ENCODE data around the gene KNSTRN.

GRCh38 chr15:40372981-40373380 is 9.5 kb upstream of the KNSTRN start:
- no peak for TF ChIP-seq CTCF (IDR thresholded peaks at IDR 0.05 in 8 of 11, conservative IDR thresholded peaks at IDR 0.05 in 3 of 11)
- TF ChIP-seq POLR2A (IDR thresholded peaks at IDR 0.05) = no peak
- TF ChIP-seq POLR2AphosphoS5 (IDR thresholded peaks at IDR 0.05) = no peak

Measured in spleen (tissue), 7 donors.